Muscle of leg (tissue), 11 donors: Measurements from ENCODE around the gene CCDC106. TPM values are rescaled to one million over a fixed set of nuclear protein-coding genes. Genes with fewer than 3 reads are reported as not detected.

Experiments used
- DNase-seq: peaks from one replicate; pipeline ENCODE4 v3.0.0; 2013
- H3K27ac ChIP-seq: one replicate; pipeline ENCODE4 v1.5.1; 2013; ENCODE audit warnings: mild to moderate bottlenecking, low read length, control low read depth
- H3K27me3 ChIP-seq: one replicate; pipeline ENCODE4 v1.6.1; 2013; ENCODE audit warnings: low read length; ENCODE audit not compliant: control insufficient read depth, insufficient read depth
- H3K36me3 ChIP-seq: one replicate; pipeline ENCODE4 v1.6.1; 2013; ENCODE audit warnings: low read length; ENCODE audit not compliant: control insufficient read depth, insufficient read depth
- H3K4me1 ChIP-seq: one replicate; pipeline ENCODE4 v1.6.1; 2013; ENCODE audit warnings: low read length; ENCODE audit not compliant: control insufficient read depth, insufficient read depth
- H3K4me3 ChIP-seq: one replicate; pipeline ENCODE4 v1.5.1; 2013; ENCODE audit warnings: low read length, control low read depth
- H3K9me3 ChIP-seq: replicated peaks from 2 replicates; pipeline ENCODE4 v1.6.1; 2013; ENCODE audit warnings: low read depth, low read length; ENCODE audit not compliant: control insufficient read depth
- WGBS: methylation state at CpG from one replicate; pipeline ENCODE4 v1.1.5; 2013; ENCODE audit warnings: missing lambda C conversion rate; ENCODE audit not compliant: insufficient coverage; 5-methylcytosine and 5-hydroxymethylcytosine counted together
- polyA plus RNA-seq, 8 donors: library from polyadenylated mRNA; unstranded; fragments of 120-200 nt; gene quantifications; one replicate each; pipeline versions ENCODE4 v1.2.1 to v1.2.3, GENCODE V29; 2013; ENCODE audit warnings: inconsistent platforms in 1 of 8, low replicate concordance in 1 of 8; ENCODE audit not compliant: insufficient read length in 8 of 8, insufficient read depth in 1 of 8
- total RNA-seq: library from RNA; stranded (reverse); fragments of 120-200 nt; gene quantifications from one replicate; pipeline ENCODE4 v1.2.4, GENCODE V29; 2013

CCDC106 gene
- total and polyA plus RNA-seq, 9 donors: 5.3 to 16.4 (median 14.7) TPM

- no peaks in the 10 kb centered on the region for H3K9me3 ChIP-seq
- WGBS: 78% methylated on average over 17 of the region's 22 CpGs
- H3K4me3 ChIP-seq: no peak overlapping the region
- DNase-seq: no peak
- H3K36me3 ChIP-seq: peaks cover 17% of the 10 kb centered on the region
- H3K27me3 ChIP-seq: no peaks in the 10 kb centered on the region
- peaks cover 22% of the 10 kb centered on the region for H3K4me1 ChIP-seq
- peak overlapping the region; percentile 100 for H3K27ac ChIP-seq
Measured at GRCh38 chr19:55603581-55604292, 44.3 kb upstream of the CCDC106 start.

- Histone ChIP-seq H3K4me3 (peak overlapping the region; percentile 91), H3K9me3 (peaks cover 5% of the 10 kb centered on the region), H3K4me1 (peaks cover 22% of the 10 kb centered on the region), H3K27me3 (no peaks in the 10 kb centered on the region), H3K36me3 (peaks cover 29% of the 10 kb centered on the region), H3K27ac (peak overlapping the region; percentile 100)
- under 1% methylated on average over 32 of the region's 43 CpGs for WGBS
- peak; percentile 99 for DNase-seq
Measured at GRCh38 chr19:55605207-55605636, 42.8 kb upstream of the CCDC106 start.

- Histone ChIP-seq H3K27me3 (no peaks in the 10 kb centered on the region), H3K9me3 (peaks cover 5% of the 10 kb centered on the region), H3K4me1 (peaks cover 21% of the 10 kb centered on the region), H3K4me3 (peak within 1 kb of the TSS; percentile 91), H3K36me3 (peaks cover 35% of the 10 kb centered on the region), H3K27ac (peak within 1 kb of the TSS; percentile 100)
- WGBS: 0% methylated on average over 42 of the region's 44 CpGs
- DNase-seq: peak; percentile 89
Measured at GRCh38 chr19:55605637-55606470, 42.2 kb upstream of the CCDC106 start, which contains the start of gene ZNF865. ZNF865 (plus strand) TSS chr19:55605647; CDS start chr19:55613619, 7,972 bp downstream.

- Histone ChIP-seq H3K27ac (peak overlapping the region; percentile 95), H3K9me3 (peaks cover 5% of the 10 kb centered on the region), H3K4me1 (peaks cover 23% of the 10 kb centered on the region), H3K4me3 (peak overlapping the region; percentile 91), H3K27me3 (no peaks in the 10 kb centered on the region), H3K36me3 (peaks cover 35% of the 10 kb centered on the region)
- 22% methylated on average over 10 of the region's 12 CpGs for WGBS
- DNase-seq: no peak
Measured at GRCh38 chr19:55606471-55606787, 41.6 kb upstream of the CCDC106 start.

GRCh38 chr19:55606817-55607216 is 41.2 kb upstream of the CCDC106 start:
- peaks cover 25% of the 10 kb centered on the region for H3K4me1 ChIP-seq
- H3K9me3 ChIP-seq: peaks cover 5% of the 10 kb centered on the region
- H3K27me3 ChIP-seq: no peaks in the 10 kb centered on the region
- WGBS: 55% methylated on average over 6 of the region's 9 CpGs
- no peak overlapping the region for H3K4me3 ChIP-seq
- H3K36me3 ChIP-seq: peaks cover 35% of the 10 kb centered on the region
- peak overlapping the region; percentile 95 for H3K27ac ChIP-seq
- no peak for DNase-seq

- Histone ChIP-seq H3K27me3 (no peaks in the 10 kb centered on the region), H3K4me1 (peaks cover 25% of the 10 kb centered on the region), H3K9me3 (peaks cover 5% of the 10 kb centered on the region), H3K36me3 (peaks cover 33% of the 10 kb centered on the region), H3K27ac (no peak overlapping the region), H3K4me3 (no peak overlapping the region)
- WGBS: 92% methylated on average over 4 of the region's 5 CpGs
- no peak for DNase-seq
Measured at GRCh38 chr19:55609326-55609725, 38.7 kb upstream of the CCDC106 start.

- Histone ChIP-seq H3K9me3 (peaks cover 5% of the 10 kb centered on the region), H3K36me3 (peaks cover 42% of the 10 kb centered on the region), H3K4me3 (no peak overlapping the region), H3K27ac (no peak overlapping the region), H3K27me3 (no peaks in the 10 kb centered on the region), H3K4me1 (peaks cover 14% of the 10 kb centered on the region)
- 78% methylated on average over 9 of the region's 15 CpGs for WGBS
- no peak for DNase-seq
Measured at GRCh38 chr19:55611300-55611982, 36.6 kb upstream of the CCDC106 start.

DNA sequence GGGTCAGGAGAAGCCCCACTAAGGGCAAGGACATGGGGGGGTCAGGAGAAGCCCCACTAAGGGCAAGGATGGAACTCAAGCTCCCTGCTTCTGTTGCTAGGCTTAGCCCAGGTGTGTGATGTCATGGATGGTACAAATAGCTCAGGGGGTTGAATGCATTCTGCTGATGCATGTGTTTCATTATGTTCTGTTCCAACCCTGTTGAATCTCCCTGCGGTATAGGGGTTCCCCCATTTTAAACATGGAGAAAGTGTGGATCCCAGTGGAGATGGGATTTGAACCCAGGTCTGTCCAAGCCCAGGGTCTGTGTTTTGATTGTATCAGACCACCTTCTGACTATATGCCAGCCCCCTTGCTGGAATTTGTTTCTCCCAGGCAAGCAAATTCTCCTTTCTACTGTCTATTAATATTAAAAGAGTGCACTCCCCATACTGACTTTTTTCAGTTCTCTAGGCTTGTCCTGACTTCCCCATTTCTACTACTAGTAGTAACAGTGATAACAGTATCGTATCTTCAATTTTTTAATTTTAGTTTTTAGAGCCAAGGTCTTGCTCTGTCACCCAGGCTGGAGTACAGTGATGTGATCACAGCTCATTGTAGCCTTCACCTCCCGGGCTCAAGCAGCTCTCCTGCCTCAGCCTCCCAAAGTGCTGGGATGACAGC is 35.9 kb upstream of the CCDC106 start:
- H3K36me3 ChIP-seq: peaks cover 44% of the 10 kb centered on the region
- no peak overlapping the region for H3K27ac ChIP-seq
- no peak for DNase-seq
- peaks cover 5% of the 10 kb centered on the region for H3K9me3 ChIP-seq
- H3K4me3 ChIP-seq: no peak overlapping the region
- 67% methylated on average over 1 of the region's 3 CpGs for WGBS
- H3K27me3 ChIP-seq: no peaks in the 10 kb centered on the region
- peaks cover 9% of the 10 kb centered on the region for H3K4me1 ChIP-seq

- no peak overlapping the region for H3K27ac ChIP-seq
- peaks cover 47% of the 10 kb centered on the region for H3K36me3 ChIP-seq
Measured at GRCh38 chr19:55613396-55613795, 34.6 kb upstream of the CCDC106 start.

More at GRCh38 chr19:55613396-55613795, 34.6 kb upstream of the CCDC106 start:
- Histone ChIP-seq H3K4me1 (peaks cover 9% of the 10 kb centered on the region), H3K9me3 (peaks cover 5% of the 10 kb centered on the region), H3K27me3 (no peaks in the 10 kb centered on the region), H3K4me3 (no peak overlapping the region)
- no peak for DNase-seq
- 90% methylated on average over 16 of the region's 27 CpGs for WGBS
